Esophagus muscularis mucosa (tissue), 3 donors: Measurements from ENCODE around the gene DND1.
"Not testable (repeated sequence)": the region's sequence is repeated elsewhere in the genome, so short reads cannot be mapped to it uniquely, and the experiment has no call there.

Experiments
- CTCF ChIP-seq, 3 experiments: fragments of 200-600 bp in 2 of 3; fragments of 450-650 bp in 1 of 3; sonication (generic) in 2 of 3; IDR thresholded peaks; one replicate each; pipeline ENCODE4 v1.5.1; 2017 to 2019; ENCODE audit warnings: antibody characterized with exemption in 3 of 3, mild to moderate bottlenecking in 2 of 3, moderate library complexity in 1 of 3
- POLR2AphosphoS5 ChIP-seq, 2 donors: sonication (generic); formaldehyde crosslinking; IDR thresholded peaks; one replicate each; pipeline ENCODE4 v1.6.1; 2017; ENCODE audit warnings: antibody characterized with exemption in 2 of 2

DNA sequence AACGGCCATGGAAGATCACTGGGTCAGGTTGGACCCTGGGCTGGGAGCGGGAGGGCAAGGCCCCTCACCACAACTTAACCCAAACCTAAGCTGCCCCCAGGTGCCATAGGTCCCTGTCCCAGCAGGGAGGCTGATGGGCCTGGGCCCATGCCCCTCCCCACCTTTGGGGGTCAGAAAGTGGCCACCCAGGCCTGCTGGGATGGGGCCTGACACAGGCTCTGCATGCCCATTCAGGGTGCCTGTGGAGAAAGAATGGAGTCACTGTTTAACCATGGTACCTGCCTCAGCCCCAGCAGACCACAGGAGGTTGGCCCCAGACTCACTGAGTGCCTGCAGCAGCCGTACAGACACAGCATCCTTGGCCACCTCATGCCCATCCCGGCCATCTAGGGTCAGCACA, 2.3 kb downstream of the DND1 start:
- TF ChIP-seq CTCF, POLR2AphosphoS5 (IDR thresholded peaks at IDR 0.05): not testable (repeated sequence)
